HCT116 (cell line): ENCODE results near the gene PTPRJ. TPM values are rescaled to one million over a fixed set of nuclear protein-coding genes. Genes with fewer than 3 reads are reported as not detected.

Experiments used
- ATAC-seq: fragments of 200-7000 bp; cut with Tn5 transposase; 2 replicates; pipeline ENCODE4 v1.9.1; 2020; ENCODE audit warnings: mild to moderate bottlenecking, moderate library complexity
- BruUV-seq: library from RNA; stranded (reverse); fragments of 400-500 nt; replicated peaks from 2 replicates; lab custom pipeline; 2021; lab: Mats Ljungman, UMichigan
- CTCF ChIA-PET: fragments of 300-600 bp; sonication (Branson Sonifier 250); formaldehyde crosslinking; loops from one replicate; lab custom pipeline; 2021; ENCODE audit warnings: antibody characterized with exemption; lab: Charles Lee
- POLR2A ChIA-PET: fragments of 300-600, 350-600 bp; sonication (Branson Sonifier 250); formaldehyde crosslinking; loops from one replicate; lab custom pipeline; 2021; ENCODE audit warnings: antibody characterized with exemption; lab: Charles Lee
- RAD21 ChIA-PET, 2 experiments: fragments of 300-600 bp; sonication (Branson Sonifier 250); formaldehyde crosslinking; loops; one replicate each; lab custom pipeline; 2023; ENCODE audit warnings: low total read pairs in 2 of 2; ENCODE audit not compliant: uncharacterized antibody in 2 of 2, unreplicated experiment in 2 of 2, low non-redundant PET in 1 of 2; lab: Charles Lee
- DNase-seq: peaks from one replicate; pipeline ENCODE4 v3.0.0-alpha.2; 2010; ENCODE audit warnings: low read depth, low spot score
- H2AFZ ChIP-seq: fragments of 200-600 bp; shearing (Covaris generic), sonication (generic); 2 replicates; pipeline ENCODE4 v1.6.1; 2017; ENCODE audit warnings: low read depth, mixed run types, mixed read lengths, antibody characterized with exemption, low read length; ENCODE audit not compliant: poor library complexity, severe bottlenecking
- H3K27ac ChIP-seq: 2 replicates; pipeline ENCODE4 v1.5.1; 2012; ENCODE audit warnings: low read depth, low read length
- H3K27me3 ChIP-seq: fragments of 200-600 bp; sonication (generic); 2 replicates; pipeline ENCODE4 v1.6.1; 2016; ENCODE audit warnings: mixed run types, low read length, mixed read lengths; ENCODE audit not compliant: insufficient read depth
- H3K36me3 ChIP-seq, 2 experiments: fragments of 200-500 bp in 1 of 2; fragments of 200-600 bp in 1 of 2; sonication (Bioruptor generic) in 1 of 2; sonication (generic) in 1 of 2; 2 replicates each; pipeline versions ENCODE4 v1.5.1 to v1.6.1; 2014 to 2016; ENCODE audit warnings: low read length in 2 of 2, inconsistent platforms in 1 of 2, mixed read lengths in 1 of 2, mixed run types in 1 of 2; ENCODE audit not compliant: insufficient read depth in 2 of 2, control insufficient read depth in 1 of 2
- H3K4me1 ChIP-seq, 2 experiments: fragments of 200-600 bp in 1 of 2; sonication (generic) in 1 of 2; 2 replicates each; pipeline versions ENCODE4 v1.5.1 to v1.6.1; 2012 to 2017; ENCODE audit warnings: low read length in 2 of 2, inconsistent platforms in 1 of 2, mild to moderate bottlenecking in 1 of 2, mixed read lengths in 1 of 2, mixed run types in 1 of 2, moderate library complexity in 1 of 2; ENCODE audit not compliant: insufficient read depth in 2 of 2, control insufficient read depth in 1 of 2
- H3K4me2 ChIP-seq: fragments of 200-600 bp; sonication (generic); 2 replicates; pipeline ENCODE4 v1.6.1; 2017; ENCODE audit warnings: mixed run types, low read length, mixed read lengths
- H3K4me3 ChIP-seq, 2 experiments: fragments of 200-600 bp in 1 of 2; sonication (generic) in 1 of 2; replicated peaks in 1 of 2; 2 replicates each; pipeline ENCODE4 v1.5.1; 2011 to 2016; ENCODE audit warnings: low read length in 2 of 2, control low read depth in 1 of 2, low read depth in 1 of 2, mild to moderate bottlenecking in 1 of 2, mixed read lengths in 1 of 2, mixed run types in 1 of 2
- H3K79me2 ChIP-seq: fragments of 200-600 bp; sonication (generic); 2 replicates; pipeline ENCODE4 v1.6.1; 2017; ENCODE audit warnings: mild to moderate bottlenecking, mixed run types, low read length, moderate library complexity, mixed read lengths; ENCODE audit not compliant: insufficient read depth
- H3K9ac ChIP-seq: fragments of 200-600 bp; sonication (generic); 2 replicates; pipeline ENCODE4 v1.6.1; 2016; ENCODE audit warnings: low read length, mixed read lengths
- H3K9me2 ChIP-seq: fragments of 200-600 bp; sonication (generic), shearing (Covaris generic); 2 replicates; pipeline ENCODE4 v1.6.1; 2017; ENCODE audit warnings: mixed run types, mild to moderate bottlenecking, moderate library complexity; ENCODE audit not compliant: insufficient read depth
- H3K9me3 ChIP-seq, 2 experiments: fragments of 200-500 bp in 1 of 2; fragments of 200-600 bp in 1 of 2; sonication (Bioruptor generic) in 1 of 2; sonication (generic) in 1 of 2; 2 replicates each; pipeline ENCODE4 v1.6.1; 2014 to 2017; ENCODE audit warnings: low read length in 2 of 2, mixed read lengths in 2 of 2, inconsistent platforms in 1 of 2, low read depth in 1 of 2, mild to moderate bottlenecking in 1 of 2, mixed run types in 1 of 2, moderate library complexity in 1 of 2; ENCODE audit not compliant: control insufficient read depth in 1 of 2, insufficient read depth in 1 of 2
- H4K20me1 ChIP-seq: fragments of 200-600 bp; sonication (generic), shearing (Covaris generic); 2 replicates; pipeline ENCODE4 v1.6.1; 2017; ENCODE audit warnings: mixed run types, mild to moderate bottlenecking, moderate library complexity; ENCODE audit not compliant: insufficient read depth
- CEBPB ChIP-seq: IDR thresholded peaks from 2 replicates; pipeline ENCODE4 v1.6.1; 2012; ENCODE audit warnings: low read depth
- EZH2phosphoT487 ChIP-seq: fragments of 200-600 bp; IDR thresholded peaks from 2 replicates; pipeline ENCODE4 v1.6.1; 2018; ENCODE audit warnings: antibody characterized with exemption, borderline replicate concordance
- FOSL1 ChIP-seq: IDR thresholded peaks from 2 replicates; pipeline ENCODE4 v1.6.1; 2012; ENCODE audit warnings: low read depth
- JUND ChIP-seq: IDR thresholded peaks from 2 replicates; pipeline ENCODE4 v1.6.1; 2012
- SIN3A ChIP-seq: IDR thresholded peaks from 2 replicates; pipeline ENCODE4 v1.6.1; 2012; ENCODE audit warnings: low read depth
- SP1 ChIP-seq: IDR thresholded peaks from 2 replicates; pipeline ENCODE4 v1.6.1; 2012; ENCODE audit warnings: low read depth
- SRF ChIP-seq: IDR thresholded peaks from 2 replicates; pipeline ENCODE4 v1.6.1; 2012; ENCODE audit warnings: low read depth
- YY1 ChIP-seq: IDR thresholded peaks from 2 replicates; pipeline ENCODE4 v1.6.1; 2011; ENCODE audit warnings: low read length, low read depth, moderate library complexity, mild to moderate bottlenecking; ENCODE audit not compliant: insufficient replicate concordance; ENCODE audit errors: extremely low read depth
- ZFX ChIP-seq: fragments of 450-650 bp; IDR thresholded peaks from 2 replicates; pipeline ENCODE4 v1.6.1; 2017
- ZNF274 ChIP-seq: fragments of 200-500 bp; sonication (Bioruptor generic); IDR thresholded peaks from 2 replicates; pipeline ENCODE4 v1.6.1; 2014; ENCODE audit warnings: mild to moderate bottlenecking, low read depth, low read length, inconsistent platforms
- intact Hi-C: fragments of 100-400 bp; cut with micrococcal nuclease; formaldehyde crosslinking; loops from 2 replicates; pipeline ENCODE4 v1.10.0; 2022
- total RNA-seq: library from RNA; stranded (reverse); gene quantifications from one replicate; pipeline ENCODE4 v1.2.1, GENCODE V29; 2021; ENCODE audit not compliant: unreplicated experiment
- TF ChIP-seq, protein P1 (sequence below): IDR thresholded peaks from 2 replicates; pipeline ENCODE4 v1.6.1; 2012; ENCODE audit warnings: low read depth
- TF ChIP-seq, protein P2 (sequence below), 3 experiments: fragments of 200-600 bp in 1 of 3; sonication (generic) in 1 of 3; IDR thresholded peaks in 2 of 3; conservative IDR thresholded peaks in 1 of 3; 2 replicates each; pipeline ENCODE4 v1.5.1; 2012 to 2017; ENCODE audit warnings: low read depth in 2 of 3, low read length in 2 of 3, antibody characterized with exemption in 1 of 3, borderline replicate concordance in 1 of 3, control low read depth in 1 of 3, mild to moderate bottlenecking in 1 of 3, mixed read lengths in 1 of 3, mixed run types in 1 of 3, moderate library complexity in 1 of 3; ENCODE audit not compliant: insufficient read depth in 1 of 3

PTPRJ gene
- total RNA-seq, 1 experiment from 2014 or later = 19.1 TPM

- Histone ChIP-seq H3K9ac (no peak overlapping the region), H3K27me3 (no peaks in the 10 kb centered on the region), H2AFZ (no peak overlapping the region), H3K4me3 (no peak overlapping the region), H3K4me2 (no peak overlapping the region), H3K36me3 (no peaks in the 10 kb centered on the region), H3K79me2 (peaks cover 6% of the 10 kb centered on the region; the same call in 1 of the 2 replicates), H3K9me3 (no peaks in the 10 kb centered on the region), H4K20me1 (no peaks in the 10 kb centered on the region), H3K4me1 (peaks cover 35 to 39% of the 10 kb centered on the region in 2 experiments), H3K27ac (no peak overlapping the region), H3K9me2 (no peaks in the 10 kb centered on the region)
- ATAC-seq (no peak), DNase-seq (no peak)
- no TSS peak for BruUV-seq
- intact Hi-C loops = no loop called here
- TF ChIP-seq SP1 = no peak
- no peak for TF ChIP-seq SRF
- TF ChIP-seq, protein P1, sequence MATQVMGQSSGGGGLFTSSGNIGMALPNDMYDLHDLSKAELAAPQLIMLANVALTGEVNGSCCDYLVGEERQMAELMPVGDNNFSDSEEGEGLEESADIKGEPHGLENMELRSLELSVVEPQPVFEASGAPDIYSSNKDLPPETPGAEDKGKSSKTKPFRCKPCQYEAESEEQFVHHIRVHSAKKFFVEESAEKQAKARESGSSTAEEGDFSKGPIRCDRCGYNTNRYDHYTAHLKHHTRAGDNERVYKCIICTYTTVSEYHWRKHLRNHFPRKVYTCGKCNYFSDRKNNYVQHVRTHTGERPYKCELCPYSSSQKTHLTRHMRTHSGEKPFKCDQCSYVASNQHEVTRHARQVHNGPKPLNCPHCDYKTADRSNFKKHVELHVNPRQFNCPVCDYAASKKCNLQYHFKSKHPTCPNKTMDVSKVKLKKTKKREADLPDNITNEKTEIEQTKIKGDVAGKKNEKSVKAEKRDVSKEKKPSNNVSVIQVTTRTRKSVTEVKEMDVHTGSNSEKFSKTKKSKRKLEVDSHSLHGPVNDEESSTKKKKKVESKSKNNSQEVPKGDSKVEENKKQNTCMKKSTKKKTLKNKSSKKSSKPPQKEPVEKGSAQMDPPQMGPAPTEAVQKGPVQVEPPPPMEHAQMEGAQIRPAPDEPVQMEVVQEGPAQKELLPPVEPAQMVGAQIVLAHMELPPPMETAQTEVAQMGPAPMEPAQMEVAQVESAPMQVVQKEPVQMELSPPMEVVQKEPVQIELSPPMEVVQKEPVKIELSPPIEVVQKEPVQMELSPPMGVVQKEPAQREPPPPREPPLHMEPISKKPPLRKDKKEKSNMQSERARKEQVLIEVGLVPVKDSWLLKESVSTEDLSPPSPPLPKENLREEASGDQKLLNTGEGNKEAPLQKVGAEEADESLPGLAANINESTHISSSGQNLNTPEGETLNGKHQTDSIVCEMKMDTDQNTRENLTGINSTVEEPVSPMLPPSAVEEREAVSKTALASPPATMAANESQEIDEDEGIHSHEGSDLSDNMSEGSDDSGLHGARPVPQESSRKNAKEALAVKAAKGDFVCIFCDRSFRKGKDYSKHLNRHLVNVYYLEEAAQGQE = no peak
- TF ChIP-seq ZFX = no peak
- TF ChIP-seq, protein P2, sequence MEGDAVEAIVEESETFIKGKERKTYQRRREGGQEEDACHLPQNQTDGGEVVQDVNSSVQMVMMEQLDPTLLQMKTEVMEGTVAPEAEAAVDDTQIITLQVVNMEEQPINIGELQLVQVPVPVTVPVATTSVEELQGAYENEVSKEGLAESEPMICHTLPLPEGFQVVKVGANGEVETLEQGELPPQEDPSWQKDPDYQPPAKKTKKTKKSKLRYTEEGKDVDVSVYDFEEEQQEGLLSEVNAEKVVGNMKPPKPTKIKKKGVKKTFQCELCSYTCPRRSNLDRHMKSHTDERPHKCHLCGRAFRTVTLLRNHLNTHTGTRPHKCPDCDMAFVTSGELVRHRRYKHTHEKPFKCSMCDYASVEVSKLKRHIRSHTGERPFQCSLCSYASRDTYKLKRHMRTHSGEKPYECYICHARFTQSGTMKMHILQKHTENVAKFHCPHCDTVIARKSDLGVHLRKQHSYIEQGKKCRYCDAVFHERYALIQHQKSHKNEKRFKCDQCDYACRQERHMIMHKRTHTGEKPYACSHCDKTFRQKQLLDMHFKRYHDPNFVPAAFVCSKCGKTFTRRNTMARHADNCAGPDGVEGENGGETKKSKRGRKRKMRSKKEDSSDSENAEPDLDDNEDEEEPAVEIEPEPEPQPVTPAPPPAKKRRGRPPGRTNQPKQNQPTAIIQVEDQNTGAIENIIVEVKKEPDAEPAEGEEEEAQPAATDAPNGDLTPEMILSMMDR (IDR thresholded peaks at IDR 0.05 in 2 of 3, conservative IDR thresholded peaks at IDR 0.05 in 1 of 3; ENCODE audit: borderline replicate concordance in 1 of 3, insufficient read depth in 1 of 3, low read depth in 2 of 3, low read length in 2 of 3) = no peak
- TF ChIP-seq EZH2phosphoT487 = no peak
- TF ChIP-seq JUND = no peak
- no peak for TF ChIP-seq FOSL1
- TF ChIP-seq SIN3A = no peak
- no peak for TF ChIP-seq CEBPB
- no peak for TF ChIP-seq ZNF274
- no peak for TF ChIP-seq YY1
- RAD21 ChIA-PET = no interaction called here
- POLR2A ChIA-PET = no interaction called here
- CTCF ChIA-PET = no interaction called here
These were observed 68.7 kb downstream of the PTPRJ start for GRCh38 chr11:48049036-48049435.
